Stimulated activated CD4-positive, alpha-beta T cell treated with anti-CD3 and anti-CD28 coated beads, Interleukin-15, amount 100 ng/mL, for 48 hours (primary cell): ENCODE results near the gene HELT.
"Not testable (repeated sequence)": the region's sequence is repeated elsewhere in the genome, so short reads cannot be mapped to it uniquely, and the experiment has no call there.

Experiments used
- DNase-seq, 2 donors: peaks; one replicate each; pipeline ENCODE4 v3.0.0-alpha.2; 2020; ENCODE audit warnings: low read depth in 2 of 2

HELT gene

DNA sequence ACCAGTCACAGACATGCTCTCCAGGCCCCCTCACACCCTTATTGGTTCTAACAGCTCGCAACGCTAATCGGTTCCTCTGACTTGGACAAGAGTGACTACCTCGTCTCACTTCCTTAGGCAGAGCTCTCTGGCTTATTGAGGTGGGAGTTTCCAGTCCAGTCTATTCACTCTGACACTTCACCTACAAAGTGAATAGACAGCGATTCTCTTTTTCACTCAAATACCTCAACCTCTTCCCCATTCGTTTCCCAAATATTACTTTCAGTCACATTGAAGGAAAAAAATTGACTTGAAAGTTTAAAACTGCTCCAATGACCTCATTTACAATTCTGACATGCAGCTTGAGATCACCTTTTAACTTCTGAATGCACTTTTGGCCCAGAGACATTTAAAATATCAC lies 17.7 kb downstream of the HELT start:
- no peak for DNase-seq

DNA sequence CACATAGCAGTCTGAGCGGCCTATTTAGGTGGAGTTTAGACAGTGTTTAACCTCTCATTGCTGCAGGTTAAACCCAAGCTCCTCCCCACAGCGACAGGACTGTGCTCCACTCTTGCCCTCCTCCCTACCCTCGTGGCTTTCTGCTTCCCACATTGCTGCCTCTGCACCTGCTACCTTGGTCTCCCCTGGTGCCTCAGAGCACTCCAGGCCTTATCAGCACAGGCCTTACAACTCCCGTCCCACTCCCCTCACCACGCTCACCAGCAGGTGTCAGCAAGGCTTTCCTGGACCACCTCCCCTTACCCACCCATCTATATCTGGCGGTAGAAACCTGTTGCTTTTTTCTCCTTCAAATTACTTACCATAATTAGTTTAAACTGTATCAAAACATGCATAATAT lies 18.6 kb downstream of the HELT start:
- DNase-seq: no peak

DNA sequence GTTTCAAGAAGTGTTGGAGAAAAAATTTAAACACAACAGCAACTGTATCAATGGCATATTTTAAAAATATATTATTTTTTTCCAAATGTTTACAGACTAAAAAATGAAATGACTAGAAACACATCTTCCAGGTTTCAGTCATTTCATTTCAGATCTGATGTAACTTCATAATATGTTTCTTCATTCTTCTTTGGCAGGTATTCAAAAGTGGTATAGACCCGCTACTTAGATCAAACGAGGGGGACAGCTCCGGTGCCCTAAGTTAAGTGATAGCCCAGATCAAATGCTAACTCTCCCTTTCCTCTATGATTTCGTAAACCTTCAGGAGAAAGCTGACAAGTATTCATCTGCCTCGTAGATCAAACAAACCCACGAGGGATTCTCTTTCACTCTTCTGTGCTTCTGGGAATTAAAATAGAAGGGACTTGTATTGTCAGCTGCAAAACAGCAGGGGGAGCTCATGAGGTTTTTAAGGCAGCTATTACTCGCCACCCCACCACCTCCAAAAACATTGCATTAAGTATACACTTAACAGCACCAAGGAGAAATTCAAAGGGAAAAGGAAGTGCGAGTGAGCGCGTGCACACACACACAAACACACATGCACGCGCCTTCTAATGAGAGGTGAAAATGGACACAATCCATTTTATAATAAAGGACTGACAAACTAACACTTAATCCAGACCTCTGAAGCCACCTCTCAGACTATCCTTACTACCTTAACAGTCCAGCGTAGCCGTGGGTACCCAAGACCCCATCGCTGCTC lies 21.4 kb downstream of the HELT start:
- DNase-seq: peak in 1 of 2 donors; percentile 25

DNA sequence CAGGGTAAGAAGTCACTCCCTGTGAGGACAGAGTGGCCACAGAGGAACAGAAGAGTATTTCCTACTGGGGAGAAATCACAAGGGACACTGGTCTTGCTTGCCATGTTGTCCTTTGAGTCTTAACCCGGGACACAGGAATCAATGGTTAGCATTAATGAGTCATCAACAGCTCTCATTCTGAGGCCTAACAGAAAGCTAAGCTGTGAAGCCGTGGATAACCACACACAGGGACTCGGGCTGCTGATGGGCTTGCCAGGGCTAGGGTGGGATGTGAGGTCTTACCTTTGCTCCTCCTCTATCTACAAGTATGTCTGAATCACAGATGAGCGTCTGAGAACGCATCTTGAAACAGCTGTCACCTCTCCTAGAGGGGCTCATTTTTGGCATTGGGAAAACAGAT lies 22.2 kb downstream of the HELT start:
- DNase-seq: no peak

DNA sequence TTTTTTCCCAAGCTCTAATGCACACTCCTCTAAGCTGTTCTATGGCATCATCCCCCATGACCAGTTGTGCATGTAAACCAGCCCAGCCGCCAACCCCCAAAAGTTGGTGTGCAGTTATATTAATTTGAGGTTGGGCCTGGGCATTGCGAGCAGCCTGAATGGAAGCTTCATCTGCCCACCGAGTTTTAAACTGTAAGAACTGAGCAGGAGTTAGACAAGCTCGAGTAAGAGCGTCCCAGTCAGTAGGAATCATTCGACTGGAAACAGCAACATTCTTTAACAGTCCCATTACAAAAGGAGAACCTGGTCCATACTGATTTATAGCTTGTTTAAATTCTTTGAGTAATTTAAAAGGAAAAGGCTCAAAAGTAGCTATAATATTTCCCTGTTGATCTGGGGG lies 32.0 kb downstream of the HELT start:
- not testable (repeated sequence) for DNase-seq

DNA sequence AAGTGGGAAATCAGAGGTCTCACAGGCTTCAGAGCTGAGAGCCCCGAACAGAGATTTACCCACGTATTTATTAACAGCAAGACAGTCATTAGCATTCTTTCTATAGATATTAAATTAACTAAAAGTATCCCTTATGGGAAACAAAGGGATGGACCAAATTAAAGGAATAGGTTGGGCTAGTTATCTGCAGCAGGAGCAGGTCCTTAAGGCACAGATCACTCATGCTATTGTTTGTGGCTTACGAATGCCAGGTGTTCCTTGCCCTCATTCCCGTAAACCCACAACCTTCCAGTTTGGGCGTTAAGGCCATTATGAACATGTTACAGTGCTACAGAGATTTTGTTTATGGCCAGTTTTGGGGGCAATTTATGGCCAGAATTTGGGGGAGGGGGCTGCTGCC lies 33.0 kb downstream of the HELT start:
- not testable (repeated sequence) for DNase-seq

DNA sequence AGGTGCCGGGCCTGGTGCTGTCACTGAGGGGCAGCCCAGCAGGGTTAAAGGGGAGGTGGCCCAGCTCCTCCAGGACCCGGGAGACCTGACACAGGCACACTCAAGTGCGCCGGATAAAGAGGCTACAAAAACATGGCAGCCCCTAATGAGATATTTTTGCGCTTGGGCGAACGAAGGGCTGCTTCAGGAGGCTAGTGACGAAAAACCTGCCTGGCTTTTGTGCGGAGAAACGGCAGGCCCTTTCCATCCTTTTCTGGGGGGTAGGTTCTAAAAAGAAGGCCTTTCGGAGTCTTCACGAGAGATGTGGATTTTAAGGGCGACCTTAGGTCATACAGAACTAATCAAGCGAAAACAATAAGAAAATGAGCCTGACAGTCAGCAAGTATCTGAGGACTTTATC lies 35.5 kb downstream of the HELT start:
- no peak for DNase-seq

DNA sequence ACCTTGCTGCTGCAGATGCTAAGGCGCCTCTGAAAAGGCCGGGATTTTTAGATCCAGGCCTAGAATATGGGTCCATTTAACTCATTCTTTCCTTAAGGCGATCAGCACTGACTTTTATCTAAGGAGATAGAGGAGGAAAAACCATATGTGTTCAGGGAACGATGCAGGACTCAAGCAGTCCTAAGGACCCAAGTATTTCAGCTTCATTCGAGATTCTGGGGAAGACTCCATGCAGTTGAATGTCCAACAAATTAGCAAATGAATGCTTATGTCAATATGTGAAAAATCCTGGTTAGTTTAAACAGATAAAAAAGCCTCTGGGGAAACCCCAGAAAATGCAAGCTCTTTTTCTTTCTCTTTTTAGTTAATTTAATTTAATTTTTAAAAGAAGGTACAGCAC lies 36.0 kb downstream of the HELT start:
- no peak for DNase-seq

DNA sequence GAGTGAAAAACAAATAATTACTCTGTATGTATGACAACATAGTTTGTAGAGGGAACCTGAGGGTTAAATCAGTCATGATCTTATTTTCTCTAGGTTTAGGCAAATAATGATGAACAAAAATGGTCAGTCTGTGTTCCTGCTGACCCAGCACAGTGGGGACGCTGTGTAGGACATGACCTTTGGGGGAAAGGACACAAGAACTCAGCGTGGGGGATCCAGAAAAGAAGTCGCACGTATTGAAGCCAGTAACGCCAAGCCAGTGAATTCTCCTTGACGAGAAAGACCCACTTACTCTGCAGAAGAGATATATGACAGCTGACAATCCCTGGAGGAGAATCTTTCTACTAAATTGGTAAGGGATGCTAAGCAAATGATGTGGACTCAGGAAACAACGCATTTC lies 36.6 kb downstream of the HELT start:
- no peak for DNase-seq

DNA sequence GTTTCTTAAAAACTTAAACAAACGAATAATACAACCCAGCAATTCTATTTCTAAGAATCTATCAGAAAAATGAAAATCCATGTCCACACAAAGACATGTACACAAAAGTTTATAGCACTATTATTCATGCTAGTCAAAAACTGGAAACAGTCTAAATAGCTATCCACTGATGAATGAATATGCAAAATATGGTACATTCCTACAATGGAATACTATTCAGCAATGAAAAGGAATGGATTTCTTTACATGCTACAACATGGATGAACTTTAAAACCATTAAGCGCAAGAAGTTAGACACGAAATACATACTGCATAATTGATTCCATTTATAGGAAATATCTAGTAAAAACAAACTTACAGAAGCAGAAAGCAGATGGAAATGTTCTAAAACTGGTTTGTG lies 43.3 kb downstream of the HELT start:
- no peak for DNase-seq

DNA sequence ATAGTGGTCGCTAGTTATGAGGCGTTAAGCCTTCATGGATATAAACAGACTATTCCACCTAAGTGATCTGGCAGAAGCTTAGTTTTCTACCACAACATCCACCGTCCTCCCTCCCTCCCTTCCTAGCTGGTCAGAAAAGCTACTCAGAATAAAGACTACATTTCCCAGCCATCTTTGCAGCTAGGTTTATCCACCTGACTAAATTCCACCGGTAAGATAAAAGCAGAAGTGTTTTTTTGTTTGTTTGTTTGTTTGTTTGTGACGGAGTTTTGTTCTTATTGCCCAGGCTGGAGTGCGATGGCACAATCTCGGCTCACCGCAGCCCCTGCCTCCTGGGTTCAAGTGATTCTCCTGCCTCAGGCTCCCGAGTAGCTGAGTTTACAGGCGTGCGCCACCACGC lies 44.3 kb downstream of the HELT start:
- DNase-seq: no peak

DNA sequence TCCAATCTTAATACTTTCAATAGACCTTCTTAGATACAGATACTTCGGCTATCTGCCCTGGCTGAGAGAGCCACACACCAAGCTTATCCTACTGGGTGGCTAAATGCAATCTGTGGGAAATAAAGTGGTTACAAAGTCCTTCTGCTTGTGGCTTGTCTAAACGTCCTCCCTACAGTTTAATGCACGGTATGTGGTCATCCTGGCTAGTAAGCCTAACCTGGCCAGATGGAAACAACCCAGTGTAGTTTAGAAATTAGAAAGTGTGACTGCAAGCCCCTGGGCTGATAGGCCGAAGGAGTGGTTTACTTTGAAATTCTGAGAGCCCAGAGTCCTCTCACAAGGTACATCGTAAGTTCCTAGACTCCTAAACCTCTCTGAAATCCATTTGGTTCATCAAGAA lies 47.9 kb downstream of the HELT start:
- no peak for DNase-seq

DNA sequence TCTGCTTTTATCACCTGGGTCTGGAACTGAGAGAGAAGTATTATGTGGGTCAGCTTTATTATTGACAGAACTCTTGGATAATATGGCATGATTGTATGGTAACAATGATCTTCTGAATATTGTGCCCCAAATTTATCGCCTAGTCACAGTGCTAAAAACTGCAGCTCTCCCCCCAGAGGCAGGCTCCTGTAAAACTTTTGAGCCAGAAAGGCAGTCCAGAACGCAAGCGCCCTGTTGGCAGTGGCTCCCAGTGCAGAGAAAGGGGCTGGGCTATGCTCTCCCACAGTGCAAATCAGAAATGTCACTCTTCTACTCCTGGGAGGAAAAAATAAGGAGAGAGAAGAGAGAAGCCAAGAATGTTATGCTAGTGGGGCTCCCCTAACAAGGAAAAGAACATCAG lies 50.5 kb downstream of the HELT start:
- no peak for DNase-seq
